ENCODE data around the gene MAGI2.

The MAGI2 gene

GRCh38 chr7:78164459-78164858 lies 1289.0 kb downstream of the MAGI2 start:
- Histone ChIP-seq H3K4me3 (ENCODE audit: low read depth, low read length) (no peak overlapping the region), H3K9ac (ENCODE audit: low read length) (no peak overlapping the region), H3K9me3 (ENCODE audit: control insufficient read depth, insufficient read depth, low read depth, low read length) (no peaks in the 10 kb centered on the region), H3K36me3 (ENCODE audit: control insufficient read depth, insufficient read depth, low read length) (no peaks in the 10 kb centered on the region), H3K4me1 (ENCODE audit: control insufficient read depth, insufficient read depth, low read length) (peaks cover 22% of the 10 kb centered on the region), H3K27ac (ENCODE audit: low read depth, low read length) (no peak overlapping the region), H3K27me3 (ENCODE audit: control insufficient read depth, insufficient read depth, low read length) (no peaks in the 10 kb centered on the region)

- Histone ChIP-seq H3K36me3 (ENCODE audit: control insufficient read depth, insufficient read depth, low read length) (no peaks in the 10 kb centered on the region), H3K27me3 (ENCODE audit: control insufficient read depth, insufficient read depth, low read length) (no peaks in the 10 kb centered on the region), H3K4me3 (ENCODE audit: low read depth, low read length) (no peak overlapping the region), H3K9me3 (ENCODE audit: control insufficient read depth, insufficient read depth, low read depth, low read length) (no peaks in the 10 kb centered on the region), H3K9ac (ENCODE audit: low read length) (no peak overlapping the region), H3K27ac (ENCODE audit: low read depth, low read length) (no peak overlapping the region), H3K4me1 (ENCODE audit: control insufficient read depth, insufficient read depth, low read length) (peaks cover 38% of the 10 kb centered on the region)
Observed at GRCh38 chr7:78161781-78162180, 1291.7 kb downstream of the MAGI2 start.

GRCh38 chr7:78159545-78159944 lies 1293.9 kb downstream of the MAGI2 start:
- Histone ChIP-seq H3K27ac (ENCODE audit: low read depth, low read length) (no peak overlapping the region), H3K4me1 (ENCODE audit: control insufficient read depth, insufficient read depth, low read length) (peaks cover 33% of the 10 kb centered on the region), H3K9me3 (ENCODE audit: control insufficient read depth, insufficient read depth, low read depth, low read length) (no peaks in the 10 kb centered on the region), H3K36me3 (ENCODE audit: control insufficient read depth, insufficient read depth, low read length) (no peaks in the 10 kb centered on the region), H3K27me3 (ENCODE audit: control insufficient read depth, insufficient read depth, low read length) (no peaks in the 10 kb centered on the region), H3K9ac (ENCODE audit: low read length) (no peak overlapping the region), H3K4me3 (ENCODE audit: low read depth, low read length) (no peak overlapping the region; the same call in 1 of the 2 replicates)

- no peaks in the 10 kb centered on the region for H3K36me3 ChIP-seq (ENCODE audit: control insufficient read depth, insufficient read depth, low read length)
- H3K4me1 ChIP-seq (ENCODE audit: control insufficient read depth, insufficient read depth, low read length), result peaks cover 15% of the 10 kb centered on the region
- no peak overlapping the region for H3K9ac ChIP-seq (ENCODE audit: low read length)
- H3K27me3 ChIP-seq (ENCODE audit: control insufficient read depth, insufficient read depth, low read length), result no peaks in the 10 kb centered on the region
- H3K4me3 ChIP-seq (ENCODE audit: low read depth, low read length), result no peak overlapping the region
- H3K9me3 ChIP-seq (ENCODE audit: control insufficient read depth, insufficient read depth, low read depth, low read length), result no peaks in the 10 kb centered on the region
- H3K27ac ChIP-seq (ENCODE audit: low read depth, low read length), result no peak overlapping the region
Observed at GRCh38 chr7:78153285-78153684, 1300.2 kb downstream of the MAGI2 start.

GRCh38 chr7:78151229-78151628 lies 1302.2 kb downstream of the MAGI2 start:
- Histone ChIP-seq H3K4me1 (ENCODE audit: control insufficient read depth, insufficient read depth, low read length) (no peaks in the 10 kb centered on the region), H3K27ac (ENCODE audit: low read depth, low read length) (no peak overlapping the region), H3K9me3 (ENCODE audit: control insufficient read depth, insufficient read depth, low read depth, low read length) (no peaks in the 10 kb centered on the region), H3K4me3 (ENCODE audit: low read depth, low read length) (no peak overlapping the region), H3K9ac (ENCODE audit: low read length) (no peak overlapping the region), H3K27me3 (ENCODE audit: control insufficient read depth, insufficient read depth, low read length) (no peaks in the 10 kb centered on the region), H3K36me3 (ENCODE audit: control insufficient read depth, insufficient read depth, low read length) (no peaks in the 10 kb centered on the region)

GRCh38 chr7:78149787-78150186 lies 1303.7 kb downstream of the MAGI2 start:
- Histone ChIP-seq H3K9ac (ENCODE audit: low read length) (no peak overlapping the region), H3K27me3 (ENCODE audit: control insufficient read depth, insufficient read depth, low read length) (no peaks in the 10 kb centered on the region), H3K36me3 (ENCODE audit: control insufficient read depth, insufficient read depth, low read length) (no peaks in the 10 kb centered on the region)

GRCh38 chr7:78148166-78148894 lies 1305.1 kb downstream of the MAGI2 start:
- Histone ChIP-seq H3K27ac (ENCODE audit: low read depth, low read length) (no peak overlapping the region), H3K36me3 (ENCODE audit: control insufficient read depth, insufficient read depth, low read length) (no peaks in the 10 kb centered on the region), H3K27me3 (ENCODE audit: control insufficient read depth, insufficient read depth, low read length) (no peaks in the 10 kb centered on the region)

More at GRCh38 chr7:78149787-78150186, 1303.7 kb downstream of the MAGI2 start:
- H3K27ac ChIP-seq (ENCODE audit: low read depth, low read length), result no peak overlapping the region
- no peak overlapping the region for H3K4me3 ChIP-seq (ENCODE audit: low read depth, low read length)
- H3K9me3 ChIP-seq (ENCODE audit: control insufficient read depth, insufficient read depth, low read depth, low read length), result no peaks in the 10 kb centered on the region
- no peaks in the 10 kb centered on the region for H3K4me1 ChIP-seq (ENCODE audit: control insufficient read depth, insufficient read depth, low read length)

GRCh38 chr7:78146546-78146945 lies 1306.9 kb downstream of the MAGI2 start:
- Histone ChIP-seq H3K9ac (ENCODE audit: low read length) (no peak overlapping the region), H3K27me3 (ENCODE audit: control insufficient read depth, insufficient read depth, low read length) (no peaks in the 10 kb centered on the region), H3K36me3 (ENCODE audit: control insufficient read depth, insufficient read depth, low read length) (no peaks in the 10 kb centered on the region), H3K4me3 (ENCODE audit: low read depth, low read length) (no peak overlapping the region), H3K9me3 (ENCODE audit: control insufficient read depth, insufficient read depth, low read depth, low read length) (no peaks in the 10 kb centered on the region), H3K4me1 (ENCODE audit: control insufficient read depth, insufficient read depth, low read length) (peaks cover 5% of the 10 kb centered on the region; the same call in 1 of the 2 replicates), H3K27ac (ENCODE audit: low read depth, low read length) (no peak overlapping the region)

More at GRCh38 chr7:78148166-78148894, 1305.1 kb downstream of the MAGI2 start:
- Histone ChIP-seq H3K9ac (ENCODE audit: low read length) (no peak overlapping the region), H3K4me3 (ENCODE audit: low read depth, low read length) (no peak overlapping the region), H3K9me3 (ENCODE audit: control insufficient read depth, insufficient read depth, low read depth, low read length) (no peaks in the 10 kb centered on the region), H3K4me1 (ENCODE audit: control insufficient read depth, insufficient read depth, low read length) (no peaks in the 10 kb centered on the region)

GRCh38 chr7:78143661-78144060 lies 1309.8 kb downstream of the MAGI2 start:
- peaks cover 8% of the 10 kb centered on the region; the same call in 1 of the 2 replicates for H3K4me1 ChIP-seq (ENCODE audit: control insufficient read depth, insufficient read depth, low read length)
- H3K36me3 ChIP-seq (ENCODE audit: control insufficient read depth, insufficient read depth, low read length), result no peaks in the 10 kb centered on the region
- H3K27ac ChIP-seq (ENCODE audit: low read depth, low read length), result no peak overlapping the region
- no peak overlapping the region for H3K9ac ChIP-seq (ENCODE audit: low read length)
- no peaks in the 10 kb centered on the region for H3K27me3 ChIP-seq (ENCODE audit: control insufficient read depth, insufficient read depth, low read length)
- no peaks in the 10 kb centered on the region for H3K9me3 ChIP-seq (ENCODE audit: control insufficient read depth, insufficient read depth, low read depth, low read length)
- no peak overlapping the region for H3K4me3 ChIP-seq (ENCODE audit: low read depth, low read length)

GRCh38 chr7:78141522-78142281 lies 1311.8 kb downstream of the MAGI2 start:
- Histone ChIP-seq H3K27ac (ENCODE audit: low read depth, low read length) (no peak overlapping the region), H3K4me1 (ENCODE audit: control insufficient read depth, insufficient read depth, low read length) (peaks cover 8% of the 10 kb centered on the region; the same call in 1 of the 2 replicates), H3K9me3 (ENCODE audit: control insufficient read depth, insufficient read depth, low read depth, low read length) (no peaks in the 10 kb centered on the region), H3K27me3 (ENCODE audit: control insufficient read depth, insufficient read depth, low read length) (no peaks in the 10 kb centered on the region), H3K36me3 (ENCODE audit: control insufficient read depth, insufficient read depth, low read length) (no peaks in the 10 kb centered on the region), H3K4me3 (ENCODE audit: low read depth, low read length) (no peak overlapping the region), H3K9ac (ENCODE audit: low read length) (no peak overlapping the region)

GRCh38 chr7:78140109-78140508 lies 1313.4 kb downstream of the MAGI2 start:
- H3K9me3 ChIP-seq (ENCODE audit: control insufficient read depth, insufficient read depth, low read depth, low read length), result no peaks in the 10 kb centered on the region
- H3K4me1 ChIP-seq (ENCODE audit: control insufficient read depth, insufficient read depth, low read length), result peaks cover 8% of the 10 kb centered on the region; the same call in 1 of the 2 replicates

More at GRCh38 chr7:78140109-78140508, 1313.4 kb downstream of the MAGI2 start:
- Histone ChIP-seq H3K9ac (ENCODE audit: low read length) (no peak overlapping the region), H3K27me3 (ENCODE audit: control insufficient read depth, insufficient read depth, low read length) (no peaks in the 10 kb centered on the region), H3K4me3 (ENCODE audit: low read depth, low read length) (no peak overlapping the region), H3K36me3 (ENCODE audit: control insufficient read depth, insufficient read depth, low read length) (no peaks in the 10 kb centered on the region), H3K27ac (ENCODE audit: low read depth, low read length) (no peak overlapping the region)

Data from HUES6 (cell line).